Stimulated activated CD8-positive, alpha-beta memory T cell treated with anti-CD3 and anti-CD28 coated beads, Interleukin-7, amount 100 ng/mL, for 1 hour (primary cell): Measurements from ENCODE around the gene PIGK.
"Not testable (repeated sequence)": the region's sequence is repeated elsewhere in the genome, so short reads cannot be mapped to it uniquely, and the experiment has no call there.

Experiments used
- DNase-seq, 2 donors: peaks; one replicate each; pipeline ENCODE4 v3.0.0-alpha.2; 2020; ENCODE audit warnings: low read depth in 2 of 2

The PIGK gene

GRCh38 chr1:77193951-77194350 lies 25.3 kb downstream of the PIGK start:
- DNase-seq, result no peak

GRCh38 chr1:77188770-77189169 lies 30.5 kb downstream of the PIGK start:
- DNase-seq, result no peak

GRCh38 chr1:77186907-77187306 lies 32.3 kb downstream of the PIGK start:
- DNase-seq, result not testable (repeated sequence)

GRCh38 chr1:77182083-77182482 lies 37.1 kb downstream of the PIGK start:
- DNase-seq, result no peak

GRCh38 chr1:77179632-77180031 lies 39.6 kb downstream of the PIGK start:
- no peak for DNase-seq

GRCh38 chr1:77175230-77175844 lies 43.9 kb downstream of the PIGK start:
- DNase-seq, result no peak

- DNase-seq, result no peak
Measured at GRCh38 chr1:77170687-77171086, 48.5 kb downstream of the PIGK start.

GRCh38 chr1:77168358-77168757 lies 50.9 kb downstream of the PIGK start:
- no peak for DNase-seq

- no peak for DNase-seq
Measured at GRCh38 chr1:77164434-77164944, 54.7 kb downstream of the PIGK start.

GRCh38 chr1:77159706-77160105 lies 59.5 kb downstream of the PIGK start:
- DNase-seq, result not testable (repeated sequence)

- no peak for DNase-seq
Measured at GRCh38 chr1:77156214-77156613, 63.0 kb downstream of the PIGK start.

- DNase-seq, result no peak
Measured at GRCh38 chr1:77146270-77146669, 73.0 kb downstream of the PIGK start.

- no peak for DNase-seq
Measured at GRCh38 chr1:77143529-77144121, 75.6 kb downstream of the PIGK start.

GRCh38 chr1:77139389-77139788 lies 79.8 kb downstream of the PIGK start:
- no peak for DNase-seq

GRCh38 chr1:77134359-77134758 lies 84.9 kb downstream of the PIGK start:
- no peak for DNase-seq

- DNase-seq, result no peak
Measured at GRCh38 chr1:77133731-77134358, 85.4 kb downstream of the PIGK start.

- DNase-seq, result no peak
Measured at GRCh38 chr1:77126307-77126706, 92.9 kb downstream of the PIGK start.

GRCh38 chr1:77121503-77121902 lies 97.7 kb downstream of the PIGK start:
- no peak for DNase-seq

- DNase-seq, result no peak
Measured at GRCh38 chr1:77120950-77121349, 98.3 kb downstream of the PIGK start.

GRCh38 chr1:77118712-77119111 lies 100.5 kb downstream of the PIGK start:
- DNase-seq, result no peak

GRCh38 chr1:77104672-77105071 lies 114.6 kb downstream of the PIGK start:
- DNase-seq, result no peak

GRCh38 chr1:77103486-77103885 lies 115.7 kb downstream of the PIGK start:
- no peak for DNase-seq

GRCh38 chr1:77100875-77101274 lies 118.4 kb downstream of the PIGK start:
- no peak for DNase-seq
